Smooth muscle cell (in vitro differentiated cells): Measurements from ENCODE around the gene TMTC4. TPM values are rescaled to one million over a fixed set of nuclear protein-coding genes. Genes with fewer than 3 reads are reported as not detected.
A peak's percentile ranks its signal among the peaks of the same experiment; 100 is the strongest.

Experiments
- DNase-seq: peaks from one replicate; lab custom pipeline; 2025; ENCODE audit not compliant: unreplicated experiment; lab: John Stamatoyannopoulos, UW
- H2AFZ ChIP-seq: fragments of 200-600 bp; sonication (generic); 2 replicates; pipeline ENCODE4 v1.6.0; 2016; ENCODE audit warnings: antibody characterized with exemption, low read depth, mild to moderate bottlenecking
- H3F3A ChIP-seq: fragments of 200-600 bp; sonication (generic); 2 replicates; pipeline ENCODE4 v1.6.0; 2017; ENCODE audit warnings: antibody characterized with exemption, low read depth
- H3K27ac ChIP-seq: fragments of 200-600 bp; sonication (generic); 2 replicates; pipeline ENCODE4 v1.5.1; 2016; ENCODE audit warnings: low read depth, mild to moderate bottlenecking
- H3K27me3 ChIP-seq: fragments of 200-600 bp; sonication (generic); 2 replicates; pipeline ENCODE4 v1.6.1; 2016; ENCODE audit warnings: low read depth, mild to moderate bottlenecking
- H3K36me3 ChIP-seq: fragments of 200-600 bp; sonication (generic); 2 replicates; pipeline ENCODE4 v1.5.1; 2016; ENCODE audit warnings: low read depth
- H3K4me1 ChIP-seq: fragments of 200-600 bp; sonication (generic); 2 replicates; pipeline ENCODE4 v1.5.1; 2016; ENCODE audit warnings: low read depth
- H3K4me2 ChIP-seq: fragments of 200-600 bp; sonication (generic); 2 replicates; pipeline ENCODE4 v1.6.0; 2016; ENCODE audit warnings: mild to moderate bottlenecking
- H3K4me3 ChIP-seq: fragments of 200-600 bp; sonication (generic); 2 replicates; pipeline ENCODE4 v1.5.1; 2016; ENCODE audit warnings: mild to moderate bottlenecking
- H3K79me2 ChIP-seq: fragments of 200-600 bp; sonication (generic); 2 replicates; pipeline ENCODE4 v1.6.0; 2016; ENCODE audit warnings: low read depth, mild to moderate bottlenecking
- H3K9ac ChIP-seq: fragments of 200-600 bp; sonication (generic); 2 replicates; pipeline ENCODE4 v1.6.0; 2016; ENCODE audit warnings: low read depth
- H3K9me3 ChIP-seq: fragments of 200-600 bp; sonication (generic); replicated peaks from 2 replicates; pipeline ENCODE4 v1.5.1; 2016; ENCODE audit warnings: low read depth
- H4K20me1 ChIP-seq: fragments of 200-600 bp; sonication (generic); 2 replicates; pipeline ENCODE4 v1.6.0; 2016; ENCODE audit warnings: low read depth
- CTCF ChIP-seq: fragments of 200-600 bp; sonication (generic); IDR thresholded peaks from 2 replicates; pipeline ENCODE4 v1.5.1; 2017; ENCODE audit warnings: borderline replicate concordance, mild to moderate bottlenecking, antibody characterized with exemption; ENCODE audit not compliant: insufficient read depth, poor library complexity, severe bottlenecking
- WGBS: methylation state at CpG from one replicate; pipeline ENCODE4 v1.1.7; 2016; ENCODE audit warnings: low lambda C conversion rate; 5-methylcytosine and 5-hydroxymethylcytosine counted together
- polyA plus RNA-seq: library from polyadenylated mRNA; unstranded; fragments of >200 nt; fragmentation: Nextera tagmentation; extraction: Ambion mirVana; gene quantifications from 2 replicates; pipeline ENCODE4 v1.2.1, GENCODE V29; 2016
- total RNA-seq: library from RNA; depleted of rRNA; stranded (reverse); fragments of >200 nt; gene quantifications from 2 replicates; pipeline ENCODE4 v1.2.3, GENCODE V29; 2014

The TMTC4 gene
- total and polyA plus RNA-seq, 2 experiments from 2014 or later: 6.6 to 7.4 TPM

- Histone ChIP-seq H3F3A (no peaks in the 10 kb centered on the region), H3K4me1 (no peaks in the 10 kb centered on the region), H3K9ac (no peak overlapping the region), H3K36me3 (no peaks in the 10 kb centered on the region), H3K79me2 (no peaks in the 10 kb centered on the region), H3K4me3 (no peak overlapping the region), H3K27ac (no peak overlapping the region), H3K9me3 (no peaks in the 10 kb centered on the region), H4K20me1 (no peaks in the 10 kb centered on the region), H3K27me3 (no peaks in the 10 kb centered on the region), H2AFZ (no peak overlapping the region), H3K4me2 (no peak overlapping the region)
- DNase-seq: no peak
- no peak for TF ChIP-seq CTCF
- 92% methylated on average over 6 of the region's 6 CpGs for WGBS
These were observed 74.1 kb downstream of the TMTC4 start for GRCh38 chr13:100600461-100600860.

- Histone ChIP-seq H3K27me3 (no peaks in the 10 kb centered on the region), H4K20me1 (no peaks in the 10 kb centered on the region), H3K9me3 (no peaks in the 10 kb centered on the region), H3K9ac (no peak overlapping the region), H3K36me3 (no peaks in the 10 kb centered on the region), H3K4me2 (no peak overlapping the region), H3K4me1 (no peaks in the 10 kb centered on the region), H3F3A (no peaks in the 10 kb centered on the region), H2AFZ (no peak overlapping the region), H3K27ac (no peak overlapping the region), H3K79me2 (no peaks in the 10 kb centered on the region), H3K4me3 (no peak overlapping the region)
- 85% methylated on average over 4 of the region's 4 CpGs for WGBS
- no peak for DNase-seq
- TF ChIP-seq CTCF: no peak
These were observed 77.3 kb downstream of the TMTC4 start for GRCh38 chr13:100597253-100597652.

GRCh38 chr13:100596516-100596915, 78.1 kb downstream of the TMTC4 start:
- Histone ChIP-seq H3K9ac (no peak overlapping the region), H4K20me1 (no peaks in the 10 kb centered on the region), H3K27me3 (no peaks in the 10 kb centered on the region), H3K4me1 (no peaks in the 10 kb centered on the region), H3F3A (no peaks in the 10 kb centered on the region), H3K79me2 (no peaks in the 10 kb centered on the region), H2AFZ (no peak overlapping the region), H3K4me3 (no peak overlapping the region), H3K4me2 (no peak overlapping the region), H3K36me3 (no peaks in the 10 kb centered on the region), H3K27ac (no peak overlapping the region), H3K9me3 (no peaks in the 10 kb centered on the region)
- no peak for DNase-seq
- 94% methylated on average over 2 of the region's 2 CpGs for WGBS
- TF ChIP-seq CTCF: no peak

- no peak for DNase-seq
- WGBS: 25% methylated on average over 4 of the region's 4 CpGs
- no peak overlapping the region for H3K4me3 ChIP-seq
- no peaks in the 10 kb centered on the region for H3K27me3 ChIP-seq
- H3K4me2 ChIP-seq: no peak overlapping the region
- no peaks in the 10 kb centered on the region for H3F3A ChIP-seq
- H3K4me1 ChIP-seq: no peaks in the 10 kb centered on the region
- H3K9ac ChIP-seq: no peak overlapping the region
- H3K27ac ChIP-seq: no peak overlapping the region
- no peak overlapping the region for H2AFZ ChIP-seq
- H3K9me3 ChIP-seq: no peaks in the 10 kb centered on the region
- no peaks in the 10 kb centered on the region for H3K36me3 ChIP-seq
- TF ChIP-seq CTCF: peak; percentile 37
- H4K20me1 ChIP-seq: no peaks in the 10 kb centered on the region
- H3K79me2 ChIP-seq: no peaks in the 10 kb centered on the region
These were observed 79.9 kb downstream of the TMTC4 start for GRCh38 chr13:100594731-100595130.
